A673 (cell line): ENCODE measurements around the gene CDH12.

Source experiments
- EZH2 ChIP-seq: fragments of 200-600 bp; sonication (generic); IDR thresholded peaks from 2 replicates; pipeline ENCODE4 v1.6.1; 2017; ENCODE audit warnings: borderline replicate concordance, low read depth, mild to moderate bottlenecking, mixed read lengths, antibody characterized with exemption, low read length; ENCODE audit not compliant: poor library complexity, severe bottlenecking
- TF ChIP-seq, protein P1 (sequence below): fragments of 300-800, 200-600 bp; sonication (generic); conservative IDR thresholded peaks from 2 replicates; pipeline ENCODE4 v1.5.1; 2017; ENCODE audit warnings: low read depth, mild to moderate bottlenecking, antibody characterized with exemption, low read length, moderate library complexity, mixed read lengths

DNA sequence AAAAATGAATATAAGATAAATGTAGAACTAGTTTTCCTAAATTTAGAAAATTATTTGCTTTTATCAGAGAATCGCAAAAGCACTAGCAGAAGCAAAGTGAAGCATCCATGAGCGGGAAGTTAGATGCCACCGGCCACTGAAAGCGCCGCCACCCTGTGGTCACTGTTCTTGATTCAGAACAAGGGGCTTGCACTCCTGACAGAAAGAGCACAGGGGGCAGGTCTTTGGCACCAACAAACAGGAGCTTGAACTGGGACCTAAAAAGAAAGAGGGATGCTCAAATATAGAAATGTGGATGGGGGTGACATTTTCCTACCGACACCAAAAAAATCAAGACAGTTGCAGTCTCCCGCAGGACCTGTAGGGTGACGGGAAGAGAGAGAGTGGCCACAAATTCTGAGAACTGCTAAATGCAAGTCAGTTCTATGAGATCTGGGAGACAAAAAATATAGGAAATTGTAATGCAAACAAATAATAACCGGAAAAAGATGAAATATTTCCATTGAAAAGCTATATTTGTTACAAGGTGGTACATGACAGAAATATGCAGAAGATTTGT, 144.3 kb downstream of the CDH12 start:
- TF ChIP-seq, protein P1, sequence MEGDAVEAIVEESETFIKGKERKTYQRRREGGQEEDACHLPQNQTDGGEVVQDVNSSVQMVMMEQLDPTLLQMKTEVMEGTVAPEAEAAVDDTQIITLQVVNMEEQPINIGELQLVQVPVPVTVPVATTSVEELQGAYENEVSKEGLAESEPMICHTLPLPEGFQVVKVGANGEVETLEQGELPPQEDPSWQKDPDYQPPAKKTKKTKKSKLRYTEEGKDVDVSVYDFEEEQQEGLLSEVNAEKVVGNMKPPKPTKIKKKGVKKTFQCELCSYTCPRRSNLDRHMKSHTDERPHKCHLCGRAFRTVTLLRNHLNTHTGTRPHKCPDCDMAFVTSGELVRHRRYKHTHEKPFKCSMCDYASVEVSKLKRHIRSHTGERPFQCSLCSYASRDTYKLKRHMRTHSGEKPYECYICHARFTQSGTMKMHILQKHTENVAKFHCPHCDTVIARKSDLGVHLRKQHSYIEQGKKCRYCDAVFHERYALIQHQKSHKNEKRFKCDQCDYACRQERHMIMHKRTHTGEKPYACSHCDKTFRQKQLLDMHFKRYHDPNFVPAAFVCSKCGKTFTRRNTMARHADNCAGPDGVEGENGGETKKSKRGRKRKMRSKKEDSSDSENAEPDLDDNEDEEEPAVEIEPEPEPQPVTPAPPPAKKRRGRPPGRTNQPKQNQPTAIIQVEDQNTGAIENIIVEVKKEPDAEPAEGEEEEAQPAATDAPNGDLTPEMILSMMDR: peak; percentile 25; the same call in 1 of the 2 replicates
- no peak for TF ChIP-seq EZH2
